HCT116 (cell line): Measurements from ENCODE around the gene NOC4L. TPM values are rescaled to one million over a fixed set of nuclear protein-coding genes. Genes with fewer than 3 reads are reported as not detected.

ENCODE experiments used
- ATAC-seq: fragments of 200-7000 bp; cut with Tn5 transposase; 2 replicates; pipeline ENCODE4 v1.9.1; 2020; ENCODE audit warnings: mild to moderate bottlenecking, moderate library complexity
- BruUV-seq: library from RNA; stranded (reverse); fragments of 400-500 nt; replicated peaks from 2 replicates; lab custom pipeline; 2021; lab: Mats Ljungman, UMichigan
- CTCF ChIA-PET: fragments of 300-600 bp; sonication (Branson Sonifier 250); formaldehyde crosslinking; loops from one replicate; lab custom pipeline; 2021; ENCODE audit warnings: antibody characterized with exemption; lab: Charles Lee
- POLR2A ChIA-PET: fragments of 300-600, 350-600 bp; sonication (Branson Sonifier 250); formaldehyde crosslinking; loops from one replicate; lab custom pipeline; 2021; ENCODE audit warnings: antibody characterized with exemption; lab: Charles Lee
- RAD21 ChIA-PET, 2 experiments: fragments of 300-600 bp; sonication (Branson Sonifier 250); formaldehyde crosslinking; loops; one replicate each; lab custom pipeline; 2023; ENCODE audit warnings: low total read pairs in 2 of 2; ENCODE audit not compliant: uncharacterized antibody in 2 of 2, unreplicated experiment in 2 of 2, low non-redundant PET in 1 of 2; lab: Charles Lee
- DNase-seq: peaks from one replicate; pipeline ENCODE4 v3.0.0-alpha.2; 2010; ENCODE audit warnings: low read depth, low spot score
- H2AFZ ChIP-seq: fragments of 200-600 bp; shearing (Covaris generic), sonication (generic); 2 replicates; pipeline ENCODE4 v1.6.1; 2017; ENCODE audit warnings: low read depth, mixed run types, mixed read lengths, antibody characterized with exemption, low read length; ENCODE audit not compliant: poor library complexity, severe bottlenecking
- H3K27ac ChIP-seq: 2 replicates; pipeline ENCODE4 v1.5.1; 2012; ENCODE audit warnings: low read depth, low read length
- H3K27me3 ChIP-seq: fragments of 200-600 bp; sonication (generic); 2 replicates; pipeline ENCODE4 v1.6.1; 2016; ENCODE audit warnings: mixed run types, low read length, mixed read lengths; ENCODE audit not compliant: insufficient read depth
- H3K36me3 ChIP-seq, 2 experiments: fragments of 200-500 bp in 1 of 2; fragments of 200-600 bp in 1 of 2; sonication (Bioruptor generic) in 1 of 2; sonication (generic) in 1 of 2; 2 replicates each; pipeline versions ENCODE4 v1.5.1 to v1.6.1; 2014 to 2016; ENCODE audit warnings: low read length in 2 of 2, inconsistent platforms in 1 of 2, mixed read lengths in 1 of 2, mixed run types in 1 of 2; ENCODE audit not compliant: insufficient read depth in 2 of 2, control insufficient read depth in 1 of 2
- H3K4me1 ChIP-seq, 2 experiments: fragments of 200-600 bp in 1 of 2; sonication (generic) in 1 of 2; 2 replicates each; pipeline versions ENCODE4 v1.5.1 to v1.6.1; 2012 to 2017; ENCODE audit warnings: low read length in 2 of 2, inconsistent platforms in 1 of 2, mild to moderate bottlenecking in 1 of 2, mixed read lengths in 1 of 2, mixed run types in 1 of 2, moderate library complexity in 1 of 2; ENCODE audit not compliant: insufficient read depth in 2 of 2, control insufficient read depth in 1 of 2
- H3K4me2 ChIP-seq: fragments of 200-600 bp; sonication (generic); 2 replicates; pipeline ENCODE4 v1.6.1; 2017; ENCODE audit warnings: mixed run types, low read length, mixed read lengths
- H3K4me3 ChIP-seq, 2 experiments: fragments of 200-600 bp in 1 of 2; sonication (generic) in 1 of 2; replicated peaks in 1 of 2; 2 replicates each; pipeline ENCODE4 v1.5.1; 2011 to 2016; ENCODE audit warnings: low read length in 2 of 2, control low read depth in 1 of 2, low read depth in 1 of 2, mild to moderate bottlenecking in 1 of 2, mixed read lengths in 1 of 2, mixed run types in 1 of 2
- H3K79me2 ChIP-seq: fragments of 200-600 bp; sonication (generic); 2 replicates; pipeline ENCODE4 v1.6.1; 2017; ENCODE audit warnings: mild to moderate bottlenecking, mixed run types, low read length, moderate library complexity, mixed read lengths; ENCODE audit not compliant: insufficient read depth
- H3K9ac ChIP-seq: fragments of 200-600 bp; sonication (generic); 2 replicates; pipeline ENCODE4 v1.6.1; 2016; ENCODE audit warnings: low read length, mixed read lengths
- H3K9me2 ChIP-seq: fragments of 200-600 bp; sonication (generic), shearing (Covaris generic); 2 replicates; pipeline ENCODE4 v1.6.1; 2017; ENCODE audit warnings: mixed run types, mild to moderate bottlenecking, moderate library complexity; ENCODE audit not compliant: insufficient read depth
- H3K9me3 ChIP-seq, 2 experiments: fragments of 200-500 bp in 1 of 2; fragments of 200-600 bp in 1 of 2; sonication (Bioruptor generic) in 1 of 2; sonication (generic) in 1 of 2; 2 replicates each; pipeline ENCODE4 v1.6.1; 2014 to 2017; ENCODE audit warnings: low read length in 2 of 2, mixed read lengths in 2 of 2, inconsistent platforms in 1 of 2, low read depth in 1 of 2, mild to moderate bottlenecking in 1 of 2, mixed run types in 1 of 2, moderate library complexity in 1 of 2; ENCODE audit not compliant: control insufficient read depth in 1 of 2, insufficient read depth in 1 of 2
- H4K20me1 ChIP-seq: fragments of 200-600 bp; sonication (generic), shearing (Covaris generic); 2 replicates; pipeline ENCODE4 v1.6.1; 2017; ENCODE audit warnings: mixed run types, mild to moderate bottlenecking, moderate library complexity; ENCODE audit not compliant: insufficient read depth
- ATF3 ChIP-seq: IDR thresholded peaks from 2 replicates; pipeline ENCODE4 v1.6.1; 2012
- EGR1 ChIP-seq: IDR thresholded peaks from 2 replicates; pipeline ENCODE4 v1.6.1; 2012; ENCODE audit warnings: low read depth
- ELF1 ChIP-seq: IDR thresholded peaks from 2 replicates; pipeline ENCODE4 v1.6.1; 2012; ENCODE audit warnings: low read depth, borderline replicate concordance
- EZH2 ChIP-seq: fragments of 200-600 bp; sonication (generic); IDR thresholded peaks from 2 replicates; pipeline ENCODE4 v1.6.1; 2017; ENCODE audit warnings: antibody characterized with exemption, mixed run types
- JUND ChIP-seq: IDR thresholded peaks from 2 replicates; pipeline ENCODE4 v1.6.1; 2012
- MAX ChIP-seq: IDR thresholded peaks from 2 replicates; pipeline ENCODE4 v1.6.1; 2012
- POLR2AphosphoS5 ChIP-seq: IDR thresholded peaks from 2 replicates; pipeline ENCODE4 v1.6.1; 2011; ENCODE audit warnings: mild to moderate bottlenecking, low read depth, low read length, moderate library complexity
- RAD21 ChIP-seq: IDR thresholded peaks from 2 replicates; pipeline ENCODE4 v1.6.1; 2012; ENCODE audit warnings: low read depth, mild to moderate bottlenecking
- REST ChIP-seq: IDR thresholded peaks from 2 replicates; pipeline ENCODE4 v1.6.1; 2012; ENCODE audit warnings: low read depth
- SIN3A ChIP-seq: IDR thresholded peaks from 2 replicates; pipeline ENCODE4 v1.6.1; 2012; ENCODE audit warnings: low read depth
- SP1 ChIP-seq: IDR thresholded peaks from 2 replicates; pipeline ENCODE4 v1.6.1; 2012; ENCODE audit warnings: low read depth
- SRF ChIP-seq: IDR thresholded peaks from 2 replicates; pipeline ENCODE4 v1.6.1; 2012; ENCODE audit warnings: low read depth
- ZBTB33 ChIP-seq: IDR thresholded peaks from 2 replicates; pipeline ENCODE4 v1.6.1; 2011; ENCODE audit warnings: mild to moderate bottlenecking, low read length, moderate library complexity; ENCODE audit not compliant: insufficient replicate concordance; ENCODE audit errors: extremely low read depth
- ZFX ChIP-seq: fragments of 450-650 bp; IDR thresholded peaks from 2 replicates; pipeline ENCODE4 v1.6.1; 2017
- ZNF274 ChIP-seq: fragments of 200-500 bp; sonication (Bioruptor generic); IDR thresholded peaks from 2 replicates; pipeline ENCODE4 v1.6.1; 2014; ENCODE audit warnings: mild to moderate bottlenecking, low read depth, low read length, inconsistent platforms
- intact Hi-C: fragments of 100-400 bp; cut with micrococcal nuclease; formaldehyde crosslinking; loops from 2 replicates; pipeline ENCODE4 v1.10.0; 2022
- total RNA-seq: library from RNA; stranded (reverse); gene quantifications from one replicate; pipeline ENCODE4 v1.2.1, GENCODE V29; 2021; ENCODE audit not compliant: unreplicated experiment

NOC4L gene
- total RNA-seq, 1 experiment from 2014 or later = 47.6 TPM

GRCh38 chr12:132105467-132105866 lies 38.8 kb upstream of the NOC4L start:
- ChIA-PET POLR2A (no interaction called here), CTCF (no interaction called here), RAD21 (no interaction called here)
- Histone ChIP-seq H3K27me3 (no peaks in the 10 kb centered on the region), H4K20me1 (no peaks in the 10 kb centered on the region), H3K79me2 (no peaks in the 10 kb centered on the region), H3K4me2 (no peak overlapping the region), H3K27ac (no peak overlapping the region), H3K9ac (no peak overlapping the region), H3K9me2 (no peaks in the 10 kb centered on the region), H2AFZ (no peak overlapping the region), H3K4me1 (no peaks in the 10 kb centered on the region), H3K9me3 (no peaks in the 10 kb centered on the region), H3K36me3 (0 out of 4 replicates have a peak, but pooled peaks cover 0 to 3% of the 10 kb centered on the region in 2 experiments), H3K4me3 (no peak overlapping the region)
- no peak for DNase-seq
- ATAC-seq = no peak
- BruUV-seq = no TSS peak
- intact Hi-C loops = no loop called here
- TF ChIP-seq POLR2AphosphoS5 (no peak), SRF (no peak)

- RAD21 ChIA-PET = no interaction called here
- no peak overlapping the region for H3K9ac ChIP-seq
- no peaks in the 10 kb centered on the region for H3K9me3 ChIP-seq
- H3K4me1 ChIP-seq = no peaks in the 10 kb centered on the region
- no peaks in the 10 kb centered on the region for H4K20me1 ChIP-seq
- no peak overlapping the region for H3K4me3 ChIP-seq
- POLR2A ChIA-PET = no interaction called here
- ATAC-seq = no peak
- peaks cover 0 to 7% of the 10 kb centered on the region in 2 experiments; a peak in 1 of 4 replicates for H3K36me3 ChIP-seq
- H2AFZ ChIP-seq = no peak overlapping the region
- DNase-seq = no peak
- CTCF ChIA-PET = no interaction called here
- no peak for TF ChIP-seq ZFX
- TF ChIP-seq SP1 = no peak
- no peak for TF ChIP-seq JUND
- TF ChIP-seq MAX = no peak
- no peak for TF ChIP-seq REST
- TF ChIP-seq ZBTB33 = no peak
- no peak for TF ChIP-seq EZH2
- TF ChIP-seq SIN3A = no peak
- no peak for TF ChIP-seq ATF3
- no peak for TF ChIP-seq ZNF274
- TF ChIP-seq ELF1 = no peak
- no peak for TF ChIP-seq EGR1
- no peak for TF ChIP-seq RAD21
- TF ChIP-seq SRF = no peak
- no peaks in the 10 kb centered on the region for H3K27me3 ChIP-seq
- intact Hi-C loops = no loop called here
- no peaks in the 10 kb centered on the region for H3K9me2 ChIP-seq
- no peak overlapping the region for H3K4me2 ChIP-seq
- no TSS peak for BruUV-seq
- no peaks in the 10 kb centered on the region for H3K79me2 ChIP-seq
- no peak overlapping the region for H3K27ac ChIP-seq
Observed at GRCh38 chr12:132106921-132107320, 37.3 kb upstream of the NOC4L start.
